Natural killer cell (primary cell): ENCODE results near the gene MPND. TPM values are rescaled to one million over a fixed set of nuclear protein-coding genes. Genes with fewer than 3 reads are reported as not detected.

Experiments
- ATAC-seq, 3 donors: fragments of 150-1000 bp in 2 of 3; fragments of 200-7000 bp in 1 of 3; cut with Tn5 transposase; 1 replicate in 1 of 3; 2 replicates in 2 of 3; pipeline ENCODE4 v1.10.0; 2021; ENCODE audit warnings: mild to moderate bottlenecking in 2 of 3, moderate library complexity in 2 of 3
- DNase-seq, 2 donors: peaks; one replicate each; pipeline versions ENCODE4 v3.0.0 to v3.0.0-alpha.2; 2013 to 2021; ENCODE audit warnings: mixed read lengths in 1 of 2
- H3K27ac ChIP-seq: one replicate; pipeline ENCODE4 v1.5.1; 2013; ENCODE audit warnings: mild to moderate bottlenecking, low read length
- H3K27me3 ChIP-seq: one replicate; pipeline ENCODE4 v1.6.1; 2013; ENCODE audit warnings: low read length; ENCODE audit not compliant: control insufficient read depth, insufficient read depth
- H3K36me3 ChIP-seq: one replicate; pipeline ENCODE4 v1.6.1; 2013; ENCODE audit warnings: low read length; ENCODE audit not compliant: control insufficient read depth, insufficient read depth
- H3K4me1 ChIP-seq: one replicate; pipeline ENCODE4 v1.6.1; 2013; ENCODE audit warnings: low read length; ENCODE audit not compliant: control insufficient read depth, insufficient read depth
- H3K4me3 ChIP-seq: one replicate; pipeline ENCODE4 v1.5.1; 2013; ENCODE audit warnings: low read length
- H3K9me3 ChIP-seq: one replicate; pipeline ENCODE4 v1.6.1; 2013; ENCODE audit warnings: low read length; ENCODE audit not compliant: control insufficient read depth, insufficient read depth
- H3K27ac Mint-ChIP-seq, 2 donors: one replicate each; pipeline ENCODE4 v1.8.0; 2022; ENCODE audit warnings: mild to moderate bottlenecking in 2 of 2, mixed read lengths in 2 of 2, moderate library complexity in 1 of 2
- H3K27me3 Mint-ChIP-seq, 2 donors: one replicate each; pipeline ENCODE4 v1.8.0; 2022; ENCODE audit warnings: low read depth in 2 of 2, mixed read lengths in 2 of 2
- H3K36me3 Mint-ChIP-seq: one replicate; pipeline ENCODE4 v1.8.0; 2022; ENCODE audit warnings: mixed read lengths
- H3K4me1 Mint-ChIP-seq, 2 donors: one replicate each; pipeline ENCODE4 v1.8.0; 2022; ENCODE audit warnings: mixed read lengths in 2 of 2
- H3K4me3 Mint-ChIP-seq: one replicate; pipeline ENCODE4 v1.8.0; 2022; ENCODE audit warnings: mild to moderate bottlenecking, moderate library complexity, mixed read lengths
- H3K9me3 Mint-ChIP-seq, 2 donors: one replicate each; pipeline ENCODE4 v1.8.0; 2022; ENCODE audit warnings: mixed read lengths in 2 of 2
- CTCF ChIP-seq: fragments of 200-600 bp; IDR thresholded peaks from one replicate; pipeline ENCODE4 v1.8.0; 2022; ENCODE audit warnings: antibody characterized with exemption
- WGBS: methylation state at CpG from one replicate; pipeline ENCODE4 v1.1.7; 2013; ENCODE audit warnings: missing lambda C conversion rate; ENCODE audit not compliant: insufficient coverage; 5-methylcytosine and 5-hydroxymethylcytosine counted together
- intact Hi-C: fragments of 100-400 bp; cut with micrococcal nuclease; formaldehyde crosslinking; loops from one replicate; pipeline ENCODE4 v1.14.2; 2022
- total RNA-seq, 4 donors: library from RNA; stranded (reverse); fragments of 120-200 nt in 1 of 4; gene quantifications; one replicate each; pipeline versions ENCODE4 v1.2.3 to v1.2.4, GENCODE V29; 2013 to 2022

The MPND gene
- total RNA-seq, 3 donors from 2014 or later (not counting 1 experiment from before 2014, with no cell fraction given): 30.4 to 38.4 (median 31.1) TPM

GRCh38 chr19:4318460-4318859 is 24.9 kb upstream of the MPND start:
- TF ChIP-seq CTCF: no peak
- no peak overlapping the region for H3K4me3 ChIP-seq
- no peaks in the 10 kb centered on the region for H3K27me3 ChIP-seq
- intact Hi-C loops: no loop called here
- Mint-ChIP-seq H3K4me3 (no peak overlapping the region), H3K36me3 (no peaks in the 10 kb centered on the region), H3K27me3 (no peaks in the 10 kb centered on the region), H3K9me3 (peaks cover 0 to 2% of the 10 kb centered on the region in 2 donors), H3K27ac (no peak overlapping the region), H3K4me1 (no peaks in the 10 kb centered on the region)
- ATAC-seq (no peak), DNase-seq (no peak)
- H3K9me3 ChIP-seq: no peaks in the 10 kb centered on the region
- H3K36me3 ChIP-seq: no peaks in the 10 kb centered on the region
- H3K27ac ChIP-seq: no peak overlapping the region
- H3K4me1 ChIP-seq: no peaks in the 10 kb centered on the region
- WGBS: 93% methylated on average over 7 of the region's 7 CpGs

DNA sequence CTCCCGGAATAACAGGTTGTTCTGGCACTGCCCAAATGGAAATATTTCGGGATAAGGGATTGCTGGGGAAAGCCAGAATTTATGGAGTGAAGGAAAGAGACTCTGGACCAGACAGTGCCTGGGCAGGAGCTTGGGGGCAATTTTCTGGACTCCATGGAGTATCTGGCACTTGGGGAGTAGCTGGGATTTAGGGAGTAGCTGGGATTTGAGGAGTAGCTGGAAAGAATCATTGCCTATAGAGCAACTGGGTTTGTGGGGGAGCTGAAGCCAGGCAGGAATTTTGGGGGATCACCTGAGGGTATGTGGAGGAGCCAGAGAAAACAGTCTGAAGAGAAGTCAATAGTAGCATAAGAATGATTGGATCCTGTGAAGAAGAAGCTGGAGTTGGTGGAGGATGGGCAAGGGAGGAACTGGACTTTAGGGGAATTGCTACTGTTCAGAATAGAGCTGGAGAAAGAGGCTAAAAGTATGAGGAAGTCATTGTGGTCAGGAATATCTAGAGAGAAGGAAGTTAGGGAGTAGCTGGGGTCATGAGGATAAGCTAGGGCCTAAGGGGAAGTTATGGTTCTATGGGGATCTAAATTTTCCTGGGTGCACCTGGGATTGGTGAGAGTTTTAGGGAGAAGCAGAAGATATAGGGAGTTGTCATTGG is 24.2 kb upstream of the MPND start:
- Histone ChIP-seq H3K9me3 (no peaks in the 10 kb centered on the region), H3K27ac (no peak overlapping the region), H3K27me3 (no peaks in the 10 kb centered on the region), H3K4me3 (no peak overlapping the region), H3K4me1 (no peaks in the 10 kb centered on the region), H3K36me3 (no peaks in the 10 kb centered on the region)
- H3K27ac Mint-ChIP-seq: no peak overlapping the region
- no peaks in the 10 kb centered on the region for H3K4me1 Mint-ChIP-seq
- peaks cover 0 to 2% of the 10 kb centered on the region in 2 donors for H3K9me3 Mint-ChIP-seq
- no peak for TF ChIP-seq CTCF
- no peak overlapping the region for H3K4me3 Mint-ChIP-seq
- intact Hi-C loops: no loop called here
- H3K27me3 Mint-ChIP-seq: no peaks in the 10 kb centered on the region
- 100% methylated on average over 2 of the region's 2 CpGs for WGBS
- no peak for ATAC-seq
- DNase-seq: no peak
- H3K36me3 Mint-ChIP-seq: no peaks in the 10 kb centered on the region

- H3K27me3 Mint-ChIP-seq: no peaks in the 10 kb centered on the region
- DNase-seq (no peak), ATAC-seq (no peak)
- Histone ChIP-seq H3K27me3 (no peaks in the 10 kb centered on the region), H3K27ac (no peak overlapping the region), H3K4me1 (no peaks in the 10 kb centered on the region), H3K4me3 (no peak overlapping the region), H3K36me3 (no peaks in the 10 kb centered on the region), H3K9me3 (no peaks in the 10 kb centered on the region)
- intact Hi-C loops: no loop called here
- peak overlapping the region in 1 of 2 donors; percentile 58 for H3K27ac Mint-ChIP-seq
- 98% methylated on average over 2 of the region's 2 CpGs for WGBS
- no peak for TF ChIP-seq CTCF
- no peaks in the 10 kb centered on the region for H3K4me1 Mint-ChIP-seq
- H3K9me3 Mint-ChIP-seq: peaks cover 0 to 2% of the 10 kb centered on the region in 2 donors
- H3K36me3 Mint-ChIP-seq: no peaks in the 10 kb centered on the region
- no peak overlapping the region for H3K4me3 Mint-ChIP-seq
Observed at GRCh38 chr19:4320419-4320818, 22.9 kb upstream of the MPND start.
